HG02588 (cell line): Measurements from ENCODE around the gene PGGHG.
A peak's percentile ranks its signal among the peaks of the same experiment; 100 is the strongest.
"Not testable (repeated sequence)": the region's sequence is repeated elsewhere in the genome, so short reads cannot be mapped to it uniquely, and the experiment has no call there.

Source experiments
- ATAC-seq: cut with Tn5 transposase; IDR thresholded peaks from one replicate; pipeline ENCODE4 v1.9.1; 2021; ENCODE audit warnings: mild to moderate bottlenecking, moderate library complexity; ENCODE audit not compliant: unreplicated experiment

The PGGHG gene

DNA sequence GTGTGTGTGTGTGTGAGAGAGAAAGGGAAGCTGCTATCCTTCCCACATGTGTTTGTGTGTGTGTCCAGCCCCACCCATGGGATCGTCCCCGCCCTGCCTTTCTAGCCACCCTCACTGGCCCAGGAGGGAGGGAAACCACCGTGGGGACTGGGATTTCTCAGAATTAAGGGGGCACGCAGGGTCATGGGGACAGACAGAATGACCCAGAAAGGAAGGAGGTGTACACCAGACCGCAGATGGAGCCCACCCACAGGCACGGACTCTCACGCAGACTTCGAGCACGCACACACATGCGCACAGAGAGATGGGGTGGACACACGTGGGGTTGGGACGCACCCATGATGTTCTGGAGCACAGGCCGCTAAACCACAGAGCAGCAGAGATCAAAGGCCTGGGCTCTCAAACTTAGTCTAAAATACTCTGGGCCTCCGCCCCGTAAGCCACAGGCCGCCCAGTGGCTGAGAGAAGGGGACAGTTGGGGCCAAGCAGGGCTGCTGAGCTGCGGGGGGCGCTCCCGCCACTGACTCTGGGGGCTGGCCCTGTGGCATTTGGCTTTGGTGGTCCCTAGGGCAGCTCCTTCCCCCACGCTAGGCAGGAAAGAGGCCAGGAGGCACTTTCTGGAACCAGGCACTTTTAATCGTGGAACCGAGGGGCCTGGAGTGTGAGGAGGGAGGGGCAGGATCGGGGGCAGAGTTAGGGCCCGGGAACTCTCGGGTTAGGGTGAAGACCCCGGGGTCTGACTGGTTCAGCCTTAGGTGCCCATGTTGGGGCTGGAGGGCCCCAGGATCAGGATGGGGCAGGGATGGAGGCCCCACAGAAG is 8.9 kb downstream of the PGGHG start:
- no peak for ATAC-seq

DNA sequence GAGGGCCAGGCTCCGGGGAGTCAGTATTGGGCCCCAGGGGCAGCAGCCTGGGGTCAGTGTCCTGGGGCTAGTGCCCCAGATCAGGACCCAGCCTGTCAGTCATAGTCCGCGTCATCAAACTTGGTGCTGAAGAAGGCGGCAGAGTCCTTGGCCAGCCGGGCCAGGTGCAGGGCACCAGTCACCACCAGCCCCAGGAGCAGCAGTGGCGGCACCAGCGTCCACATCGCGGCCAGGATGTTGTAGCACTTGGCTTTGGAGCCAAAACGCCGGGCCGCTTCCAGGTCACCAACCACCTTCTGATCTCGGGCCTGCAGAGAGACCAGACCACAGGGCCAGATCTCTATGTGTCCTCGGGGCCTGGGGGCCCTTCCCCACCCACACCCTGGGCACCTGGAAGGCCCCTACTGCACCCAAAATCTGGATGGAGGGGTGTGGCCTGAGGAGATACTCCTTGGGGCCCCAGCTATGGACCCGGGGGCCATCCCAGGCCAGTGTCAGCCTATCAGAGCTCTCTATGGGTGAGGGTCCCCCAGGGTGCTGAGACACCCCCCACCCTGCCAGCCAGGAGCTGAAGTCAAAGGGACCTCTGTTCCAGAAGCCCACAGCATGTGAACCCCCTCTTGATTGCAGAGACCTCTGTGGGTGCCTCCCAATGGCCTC is 9.6 kb downstream of the PGGHG start:
- no peak for ATAC-seq

DNA sequence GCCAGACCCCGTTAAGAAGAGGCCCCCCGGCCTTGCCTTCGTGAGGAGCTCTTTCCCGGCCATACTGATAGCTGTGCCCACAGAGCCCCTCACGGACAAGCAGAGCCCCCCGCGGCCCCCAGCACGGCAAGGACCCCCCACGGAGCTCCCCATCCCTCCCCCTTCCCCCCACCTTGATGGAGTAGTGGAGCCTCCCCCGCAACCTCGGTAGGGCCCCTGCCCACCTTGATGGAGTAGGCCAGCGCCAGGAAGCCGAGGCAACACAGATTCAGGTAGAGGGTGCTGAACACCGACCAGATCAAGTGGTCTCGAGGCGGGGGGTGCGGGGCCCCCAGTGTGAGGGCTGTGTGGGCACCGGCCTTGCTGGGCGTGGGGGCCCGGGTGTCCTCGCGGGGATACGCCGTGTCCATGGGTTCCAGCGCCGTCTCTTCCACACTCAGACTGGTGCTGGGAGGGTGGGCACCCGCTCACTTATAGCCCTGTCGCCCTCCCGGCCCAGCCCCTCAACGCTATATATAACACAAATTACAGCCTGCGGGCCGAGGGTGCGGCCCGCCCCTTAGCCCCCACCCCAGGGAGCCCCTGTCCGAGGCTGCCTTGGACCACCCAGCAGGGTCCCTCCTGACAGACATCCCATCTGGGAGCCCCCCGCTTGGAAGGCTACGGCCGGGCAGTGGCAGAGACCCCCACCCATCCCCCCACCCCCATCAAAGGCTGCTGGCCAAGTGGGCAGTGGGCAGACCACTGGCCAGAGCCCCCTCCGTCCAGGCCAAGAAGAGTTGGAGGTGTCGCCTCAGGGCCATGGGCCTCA is 10.4 kb downstream of the PGGHG start, which contains the start of gene IFITM5:
Gene IFITM5 (minus strand): TSS at position 446 of the 811 bp plus-strand sequence. CDS start 36 bp downstream, at position 410.
- ATAC-seq, result no peak

DNA sequence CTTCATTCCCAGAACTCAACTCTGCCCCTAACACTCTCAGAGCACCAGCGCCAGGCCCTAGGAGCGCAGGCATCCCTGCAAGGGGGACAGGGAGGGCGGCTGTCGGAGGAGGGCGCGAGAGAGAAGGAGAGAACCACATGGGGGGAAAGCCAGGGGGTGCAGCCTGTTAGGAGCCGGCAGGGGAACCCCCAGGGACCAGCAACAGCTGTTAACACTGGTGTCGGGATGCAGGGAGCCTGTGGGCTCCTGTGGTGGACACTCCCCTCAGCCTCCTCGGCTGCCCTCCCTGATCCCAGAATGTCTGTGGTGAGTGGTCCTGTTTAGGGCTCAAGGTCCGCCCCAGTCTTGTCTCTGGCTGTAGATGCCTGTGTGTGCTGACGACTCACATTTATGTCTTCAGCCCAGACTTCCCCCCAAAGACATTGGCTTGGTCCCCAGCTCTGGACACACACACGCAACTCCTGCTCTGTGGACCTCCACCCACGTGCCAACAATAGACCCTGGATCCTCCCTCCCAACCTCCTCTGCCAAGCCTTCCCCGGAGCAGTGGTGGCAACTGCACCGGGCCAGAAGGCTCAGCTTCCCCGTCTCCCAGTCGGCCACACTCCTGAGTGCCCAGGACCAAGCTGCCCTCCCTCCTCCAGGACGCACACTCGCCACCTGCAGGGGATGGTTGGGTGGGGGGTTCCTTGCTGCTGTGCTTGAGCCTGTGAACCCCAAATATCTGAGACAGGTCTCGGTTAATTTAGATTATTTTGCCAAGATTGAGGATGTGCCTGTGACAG is 11.2 kb downstream of the PGGHG start:
- no peak for ATAC-seq

DNA sequence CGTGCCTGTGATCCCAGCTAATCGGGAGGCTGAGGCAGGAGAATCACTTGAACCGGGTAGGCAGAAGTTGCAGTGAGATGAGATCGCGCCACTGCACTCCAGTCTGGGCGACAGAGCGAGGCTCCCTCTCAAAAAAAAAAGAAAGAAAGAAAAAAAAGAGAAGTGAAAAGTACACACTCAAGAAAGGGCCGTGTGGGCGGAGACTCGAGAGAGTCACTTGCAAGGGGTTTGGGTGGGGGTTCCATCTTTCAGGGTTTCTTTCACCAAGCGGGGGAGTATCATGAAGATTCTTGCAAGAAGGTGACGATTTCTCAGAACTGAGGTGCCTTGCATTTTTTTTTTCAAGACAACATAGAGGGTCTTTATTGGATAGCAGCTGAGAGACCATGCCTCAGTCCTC is 14.4 kb downstream of the PGGHG start:
- no peak for ATAC-seq

DNA sequence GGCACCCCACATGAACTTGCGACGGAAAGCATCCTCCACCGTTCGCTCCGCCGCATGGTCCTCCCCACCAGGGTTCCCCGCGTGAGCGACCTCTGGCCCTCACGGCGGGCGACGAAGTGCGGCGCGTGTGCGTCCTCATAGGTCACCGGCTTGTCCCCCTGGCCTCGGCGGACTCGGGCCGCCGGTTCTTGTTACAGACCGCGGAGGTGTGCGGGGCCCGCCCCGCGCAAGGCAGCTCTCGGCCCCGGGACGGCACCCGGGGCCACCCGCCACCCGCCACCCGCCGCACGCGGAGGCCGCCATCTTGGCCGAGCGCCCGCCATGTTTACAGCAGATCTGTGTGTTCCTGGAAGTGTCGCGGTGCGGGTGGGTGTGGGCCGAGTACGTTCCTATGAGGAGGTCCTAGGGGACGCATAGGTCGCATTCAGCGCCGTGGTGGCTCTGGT is 15.2 kb downstream of the PGGHG start:
- ATAC-seq, result no peak

DNA sequence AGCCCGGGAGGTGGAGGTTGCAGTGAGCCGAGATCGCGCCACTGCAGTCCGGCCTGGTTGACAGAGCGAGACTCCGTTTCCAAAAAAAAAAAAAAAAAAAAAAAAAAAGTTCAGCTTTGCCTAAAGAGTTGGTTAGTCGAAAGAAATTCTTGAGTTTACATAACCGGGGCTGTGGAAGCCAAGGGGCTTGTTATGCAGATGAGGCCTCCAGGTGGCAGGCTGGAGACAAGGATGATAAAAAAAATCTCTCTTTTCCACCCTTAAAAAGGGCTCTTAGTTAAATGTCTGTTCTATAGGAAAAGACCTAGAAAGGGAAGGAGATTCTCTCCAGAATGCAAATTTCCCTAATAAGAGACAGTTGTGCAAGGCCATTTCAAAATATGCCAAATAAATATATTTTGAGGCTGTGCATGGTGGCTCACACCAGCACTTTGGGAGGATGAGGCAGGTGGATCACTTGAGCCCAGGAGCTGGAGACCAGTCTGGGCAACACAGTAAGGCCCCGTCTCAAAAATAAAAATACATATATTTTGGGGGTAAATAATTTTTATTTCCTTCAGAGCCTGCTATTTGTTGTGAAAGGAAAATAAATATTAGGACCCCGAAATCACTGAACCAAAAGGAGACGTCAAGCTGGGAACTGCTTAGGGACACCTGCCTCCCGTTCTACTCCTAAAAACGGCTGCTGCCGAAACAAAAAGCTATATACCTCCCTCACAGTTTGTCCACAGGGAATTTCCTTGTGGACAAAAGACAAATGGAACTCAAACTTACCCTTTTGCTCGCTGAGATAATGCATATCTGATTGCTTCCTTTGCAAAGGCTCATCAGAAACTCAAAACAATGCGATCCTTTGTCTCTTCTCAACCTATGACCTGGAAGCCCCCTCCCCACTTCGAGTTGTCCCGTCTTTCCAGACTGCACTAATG is 16.3 kb downstream of the PGGHG start:
- no peak for ATAC-seq

DNA sequence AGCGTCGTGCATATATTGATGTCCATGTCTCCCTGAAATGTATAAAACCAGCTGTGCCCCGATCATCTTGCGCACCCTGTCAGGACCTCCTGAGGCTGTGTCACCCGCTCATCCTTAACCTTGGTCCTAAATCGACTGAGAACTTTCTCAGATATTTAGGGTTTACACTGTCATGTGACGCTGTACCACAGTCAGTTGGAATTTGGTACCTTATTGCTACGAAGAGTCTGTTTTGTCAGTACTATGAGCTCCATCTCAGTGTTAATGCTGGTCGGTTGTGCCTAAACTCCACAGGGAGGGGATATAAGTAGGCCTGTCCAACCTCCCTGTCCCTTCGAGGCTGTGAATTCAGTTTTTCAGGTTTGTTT is 16.9 kb downstream of the PGGHG start:
- no peak for ATAC-seq

DNA sequence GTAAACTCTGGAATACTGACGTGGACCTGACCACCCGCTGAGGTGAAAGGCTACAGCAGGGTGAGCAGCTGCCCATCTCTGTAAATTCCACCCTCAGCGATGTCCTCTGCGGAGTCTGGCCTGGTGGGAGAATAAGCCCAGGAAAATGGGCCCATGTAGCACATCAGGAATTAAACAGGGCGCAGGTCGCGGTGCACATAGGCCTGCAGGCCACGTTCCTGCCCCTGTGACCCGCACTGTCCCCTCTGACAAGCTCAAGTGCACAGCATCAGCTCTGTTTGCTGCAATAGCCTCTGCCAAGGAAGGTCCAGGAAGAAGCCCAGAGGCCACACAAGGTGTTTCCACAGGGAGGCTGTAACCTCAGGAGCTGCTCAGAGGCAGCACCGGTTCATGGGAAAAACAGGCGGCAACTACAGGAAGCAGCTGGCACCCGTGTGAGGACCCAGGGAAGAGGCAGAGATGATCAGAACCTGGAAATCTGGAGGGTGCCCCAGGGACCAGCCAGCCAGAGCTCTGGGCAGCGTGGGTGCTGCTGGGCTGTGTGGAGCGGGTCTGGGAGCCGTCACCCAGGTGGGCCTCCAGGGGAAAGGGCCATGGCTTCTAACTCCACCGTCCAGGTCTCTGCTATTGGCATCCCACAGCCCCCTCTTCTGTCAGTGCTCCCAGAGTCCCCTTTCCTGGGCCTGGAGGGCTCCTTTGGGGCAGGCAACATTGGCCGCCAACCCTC is 17.9 kb downstream of the PGGHG start:
- no peak for ATAC-seq

DNA sequence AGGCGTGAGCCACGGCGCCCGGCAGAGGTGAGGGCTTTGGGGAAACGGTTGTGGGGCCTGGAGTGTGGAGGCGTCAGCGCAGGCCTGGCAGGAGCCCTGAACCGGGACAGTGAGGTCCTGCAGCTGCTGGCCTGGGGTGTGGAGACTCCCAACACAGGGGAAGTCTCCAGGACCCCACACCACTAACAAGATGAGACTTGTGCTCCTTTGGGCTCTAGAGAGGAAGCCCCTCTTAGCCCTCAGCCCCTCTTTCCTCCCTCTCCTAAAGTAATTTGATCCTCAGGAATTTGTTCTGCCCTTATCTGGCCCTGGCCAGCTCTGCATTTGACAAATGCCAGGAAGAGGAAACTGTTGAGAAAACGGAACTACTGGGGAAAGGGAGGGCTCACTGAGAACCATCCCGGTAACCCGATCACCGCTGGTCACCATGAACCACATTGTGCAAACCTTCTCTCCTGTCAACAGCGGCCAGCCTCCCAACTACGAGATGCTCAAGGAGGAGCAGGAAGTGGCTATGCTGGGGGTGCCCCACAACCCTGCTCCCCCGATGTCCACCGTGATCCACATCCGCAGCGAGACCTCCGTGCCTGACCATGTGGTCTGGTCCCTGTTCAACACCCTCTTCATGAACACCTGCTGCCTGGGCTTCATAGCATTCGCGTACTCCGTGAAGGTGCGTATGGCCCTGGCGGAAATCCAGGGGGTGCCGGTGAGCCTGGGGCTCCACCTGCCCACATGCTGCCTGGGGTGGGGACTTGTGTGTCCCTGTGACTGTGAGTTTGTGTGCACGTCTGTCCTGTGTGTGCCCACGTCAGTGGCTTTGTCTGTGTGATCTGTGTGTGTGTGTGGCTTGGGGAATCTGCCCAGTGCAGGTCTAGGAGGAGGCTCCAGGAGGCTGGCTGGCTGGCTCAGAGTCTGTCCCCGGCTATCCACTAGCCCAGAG is 19.1 kb downstream of the PGGHG start, which contains the start of gene IFITM2:
Gene IFITM2 (plus strand): TSS at position 51 of the 943 bp plus-strand sequence. CDS start 377 bp downstream, at position 428.
- not testable (repeated sequence) for ATAC-seq

DNA sequence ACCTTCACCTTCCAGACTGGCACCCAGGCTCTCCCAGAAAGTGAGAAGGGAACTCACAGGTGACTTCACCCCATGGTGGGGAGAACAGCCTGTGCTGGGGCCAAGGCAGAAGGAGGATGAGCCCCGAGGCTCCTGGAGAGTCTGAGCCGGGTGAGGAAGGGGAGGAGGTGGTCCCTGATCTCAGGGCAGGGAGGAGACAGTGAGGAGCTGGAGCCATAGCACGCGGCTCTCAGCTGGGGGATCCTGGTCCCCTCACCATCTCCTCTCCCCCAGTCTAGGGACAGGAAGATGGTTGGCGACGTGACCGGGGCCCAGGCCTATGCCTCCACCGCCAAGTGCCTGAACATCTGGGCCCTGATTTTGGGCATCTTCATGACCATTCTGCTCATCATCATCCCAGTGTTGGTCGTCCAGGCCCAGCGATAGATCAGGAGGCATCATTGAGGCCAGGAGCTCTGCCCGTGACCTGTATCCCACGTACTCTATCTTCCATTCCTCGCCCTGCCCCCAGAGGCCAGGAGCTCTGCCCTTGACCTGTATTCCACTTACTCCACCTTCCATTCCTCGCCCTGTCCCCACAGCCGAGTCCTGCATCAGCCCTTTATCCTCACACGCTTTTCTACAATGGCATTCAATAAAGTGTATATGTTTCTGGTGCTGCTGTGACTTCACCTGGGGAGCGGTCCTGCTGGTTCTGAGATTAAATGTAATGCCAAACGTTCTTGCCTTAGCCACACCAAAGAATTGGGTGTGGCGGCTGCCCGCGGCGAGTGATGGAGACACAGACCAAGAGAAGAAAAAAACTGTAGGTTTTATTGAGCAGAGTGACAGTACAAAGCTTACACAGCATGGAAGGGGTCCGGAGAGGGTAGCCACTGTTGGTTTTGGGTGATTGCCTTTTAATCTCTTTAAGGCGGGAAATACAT is 20.1 kb downstream of the PGGHG start:
- ATAC-seq, result not testable (repeated sequence)

DNA sequence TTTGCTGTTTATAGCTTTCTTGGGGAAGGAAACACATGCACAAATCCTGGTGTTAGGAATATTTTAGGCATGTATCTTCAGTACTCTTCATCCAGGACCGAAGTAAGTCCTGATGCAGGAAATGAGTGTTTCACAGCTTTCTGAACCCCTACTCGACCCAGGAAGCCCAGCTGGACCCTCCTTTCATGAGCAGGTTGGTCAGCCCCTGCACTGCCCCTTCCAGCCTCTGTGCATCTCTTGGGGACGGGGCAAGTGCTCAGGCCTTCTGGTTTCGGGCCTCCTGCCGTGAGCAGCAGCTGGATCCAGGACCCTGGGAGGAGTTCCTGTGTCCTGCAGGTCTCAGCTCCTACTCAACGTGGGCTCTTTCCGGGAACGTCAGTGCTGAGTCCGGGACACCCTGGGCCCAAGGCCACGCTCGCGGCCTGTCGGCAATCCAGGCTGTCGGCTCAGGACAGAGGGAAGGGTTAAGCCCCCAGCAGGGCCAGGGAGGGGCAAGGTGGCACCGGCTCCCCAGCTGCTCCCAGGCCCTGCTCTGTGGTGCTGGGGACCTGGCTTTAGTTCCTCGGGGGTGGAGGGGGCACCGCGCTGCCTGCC is 21.1 kb downstream of the PGGHG start:
- ATAC-seq, result not testable (repeated sequence)

DNA sequence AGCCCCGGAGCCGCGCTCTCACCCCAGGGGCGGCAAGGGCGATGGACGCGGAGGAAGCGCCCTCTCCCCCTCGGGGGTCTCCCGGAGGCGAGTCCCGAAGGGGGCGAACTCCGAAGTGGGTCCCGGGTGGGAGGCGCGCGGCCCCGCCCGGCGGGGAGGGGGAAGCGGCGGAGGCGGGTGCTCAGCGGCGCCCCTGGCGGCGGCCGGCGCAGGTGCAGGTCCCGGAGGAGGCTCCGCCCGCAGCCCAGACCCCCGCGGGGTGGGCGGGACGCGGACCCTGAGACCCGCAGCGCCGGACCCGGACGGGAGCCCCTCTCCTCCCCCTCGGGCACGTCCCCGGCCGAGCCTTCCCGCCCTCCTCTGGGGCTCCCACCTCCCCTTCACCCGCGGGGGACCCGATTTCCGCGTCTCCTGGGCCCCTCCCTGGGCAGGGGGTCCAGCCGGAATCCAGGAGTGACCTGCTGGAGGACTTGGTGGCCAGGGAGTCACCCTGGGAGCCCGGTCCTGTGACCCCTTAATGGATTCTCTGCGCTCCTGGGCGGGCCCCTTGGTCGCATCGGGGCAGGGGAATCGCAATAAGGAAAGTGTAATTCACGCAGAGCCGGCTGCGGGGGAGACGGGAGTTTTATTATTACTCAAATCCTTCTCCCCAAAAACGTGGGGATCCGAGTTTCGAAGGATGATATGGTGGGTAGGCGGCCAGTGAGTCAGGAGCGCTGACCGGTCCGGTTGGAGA is 22.3 kb downstream of the PGGHG start:
- ATAC-seq, result peak; percentile 35

DNA sequence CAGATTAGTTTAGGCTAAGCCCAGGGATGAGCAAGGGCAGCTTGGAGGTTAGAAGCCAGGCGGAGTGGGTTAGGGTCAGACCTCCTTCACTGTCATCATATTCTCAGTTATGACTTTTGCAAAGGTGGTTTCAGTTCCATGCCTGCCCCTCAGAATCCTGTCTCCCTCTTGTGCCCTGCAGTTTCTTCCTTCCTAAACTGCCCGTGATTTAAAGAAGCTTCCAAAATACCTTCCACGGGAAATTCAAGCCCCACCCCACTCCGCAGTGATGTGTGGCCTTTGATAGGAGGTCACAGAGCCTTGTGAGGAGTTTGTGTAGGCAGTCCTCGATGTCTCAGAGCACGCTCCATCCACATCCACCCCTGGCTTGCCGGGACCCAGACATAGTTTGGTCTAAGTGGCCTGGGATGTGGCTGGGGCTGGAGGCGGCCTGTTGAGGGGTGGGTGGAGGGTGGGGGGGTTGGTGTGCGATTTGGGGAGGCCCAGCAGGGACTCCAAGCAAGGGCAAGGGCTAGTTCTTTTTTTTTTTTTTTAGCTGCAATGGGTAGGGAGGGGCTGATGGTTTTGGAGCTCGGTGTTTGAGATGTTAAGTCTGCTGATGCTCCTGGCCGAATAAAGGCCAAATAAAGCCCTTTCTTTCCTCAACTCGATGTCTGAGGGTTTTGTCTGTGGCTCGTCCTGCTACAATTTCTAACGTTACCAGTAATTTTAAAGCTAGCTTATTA is 23.3 kb downstream of the PGGHG start:
- no peak for ATAC-seq

DNA sequence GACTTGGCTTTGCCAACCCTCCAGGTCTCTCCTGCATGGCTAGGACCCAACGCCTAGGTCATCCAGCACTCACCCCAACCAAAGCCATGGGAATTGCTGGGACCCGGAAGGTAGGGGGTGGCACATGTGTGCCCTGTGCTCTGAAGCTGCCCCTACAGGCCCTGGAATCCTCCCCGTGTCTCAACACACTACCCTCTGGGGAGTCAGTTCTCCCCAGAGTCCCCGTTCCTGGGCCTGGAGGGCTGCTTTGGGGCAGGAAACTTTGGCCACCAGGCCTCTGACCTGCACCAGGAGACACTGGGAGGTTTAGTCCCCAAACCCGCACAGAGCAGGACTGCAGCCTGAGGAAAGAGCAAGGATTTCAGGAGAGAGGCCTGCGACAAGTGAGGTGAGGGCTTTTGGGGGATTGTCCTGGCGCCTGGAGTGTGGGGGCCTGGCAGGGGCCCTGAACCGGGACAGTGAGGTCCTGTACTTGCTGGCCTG is 24.4 kb downstream of the PGGHG start:
- ATAC-seq, result no peak
